Right atrium auricular region (tissue), 2 donors: ENCODE measurements around the gene KCP. TPM values are rescaled to one million over a fixed set of nuclear protein-coding genes. Genes with fewer than 3 reads are reported as not detected.

ENCODE experiments used
- DNase-seq: peaks from one replicate; pipeline ENCODE4 v3.0.0-alpha.2; 2019; ENCODE audit warnings: low spot score
- H3K27ac ChIP-seq, 2 donors: fragments of 200-600 bp; sonication (generic); 1 replicate in 1 of 2; 2 replicates in 1 of 2; pipeline ENCODE4 v1.5.1; 2016 to 2019
- H3K27me3 ChIP-seq, 2 donors: fragments of 200-600 bp; sonication (generic); one replicate each; pipeline versions ENCODE4 v1.5.1 to v1.6.0; 2017 to 2019
- H3K36me3 ChIP-seq: fragments of 200-600 bp; sonication (generic); one replicate; pipeline ENCODE4 v1.5.1; 2016
- H3K4me1 ChIP-seq, 2 donors: fragments of 200-600 bp; sonication (generic); one replicate each; pipeline versions ENCODE4 v1.5.1 to v1.6.0; 2017 to 2019
- H3K4me3 ChIP-seq, 2 donors: fragments of 200-600 bp; sonication (generic); 1 replicate in 1 of 2; 2 replicates in 1 of 2; pipeline ENCODE4 v1.5.1; 2017 to 2019; ENCODE audit warnings: mild to moderate bottlenecking in 1 of 2, moderate library complexity in 1 of 2
- H3K9me3 ChIP-seq, 2 donors: fragments of 200-600 bp; sonication (generic); one replicate each; pipeline ENCODE4 v1.5.1; 2019
- CTCF ChIP-seq, 2 donors: fragments of 200-600 bp; sonication (generic); IDR thresholded peaks; one replicate each; pipeline ENCODE4 v1.5.1; 2019; ENCODE audit warnings: antibody characterized with exemption in 2 of 2
- total RNA-seq, 2 donors: library from RNA; depleted of rRNA; stranded (reverse); fragments of >200 nt; gene quantifications; one replicate each; pipeline ENCODE4 v1.1.0, GENCODE V29; 2016

KCP gene
- total RNA-seq, 2 donors from 2014 or later, result not detected

GRCh38 chr7:128891942-128892269 lies 18.6 kb downstream of the KCP start:
- no peaks in the 10 kb centered on the region for H3K36me3 ChIP-seq
- no peak for DNase-seq
- no peak overlapping the region for H3K4me3 ChIP-seq
- no peak overlapping the region for H3K27ac ChIP-seq
- H3K9me3 ChIP-seq, result no peaks in the 10 kb centered on the region
- H3K27me3 ChIP-seq, result peaks cover 6 to 9% of the 10 kb centered on the region in 2 donors
- no peak for TF ChIP-seq CTCF (IDR thresholded peaks at IDR 0.05)
- peaks cover 0 to 5% of the 10 kb centered on the region in 2 donors for H3K4me1 ChIP-seq

GRCh38 chr7:128891110-128891941 lies 19.2 kb downstream of the KCP start:
- Histone ChIP-seq H3K9me3 (no peaks in the 10 kb centered on the region), H3K27me3 (peaks cover 6 to 9% of the 10 kb centered on the region in 2 donors), H3K4me3 (peak overlapping the region; percentile 6 to 42), H3K4me1 (peaks cover 0 to 5% of the 10 kb centered on the region in 2 donors), H3K36me3 (no peaks in the 10 kb centered on the region), H3K27ac (no peak overlapping the region)
- DNase-seq, result no peak
- TF ChIP-seq CTCF (IDR thresholded peaks at IDR 0.05), result no peak

- Histone ChIP-seq H3K27me3 (peaks cover 6 to 9% of the 10 kb centered on the region in 2 donors), H3K36me3 (no peaks in the 10 kb centered on the region)
These were observed 20.0 kb downstream of the KCP start for GRCh38 chr7:128890306-128891109.

GRCh38 chr7:128889121-128889520 lies 21.4 kb downstream of the KCP start:
- no peak overlapping the region for H3K27ac ChIP-seq
- no peaks in the 10 kb centered on the region for H3K36me3 ChIP-seq
- H3K4me3 ChIP-seq, result no peak overlapping the region
- DNase-seq, result no peak
- peaks cover 6 to 9% of the 10 kb centered on the region in 2 donors for H3K27me3 ChIP-seq
- peaks cover 0 to 5% of the 10 kb centered on the region in 2 donors for H3K4me1 ChIP-seq
- H3K9me3 ChIP-seq, result no peaks in the 10 kb centered on the region
- TF ChIP-seq CTCF (IDR thresholded peaks at IDR 0.05), result no peak

More at GRCh38 chr7:128890306-128891109, 20.0 kb downstream of the KCP start:
- Histone ChIP-seq H3K9me3 (no peaks in the 10 kb centered on the region), H3K27ac (no peak overlapping the region), H3K4me1 (peaks cover 0 to 5% of the 10 kb centered on the region in 2 donors), H3K4me3 (peak overlapping the region; percentile 6 to 42)
- TF ChIP-seq CTCF (IDR thresholded peaks at IDR 0.05), result no peak
- DNase-seq, result no peak

GRCh38 chr7:128888756-128889095 lies 21.8 kb downstream of the KCP start:
- TF ChIP-seq CTCF (IDR thresholded peaks at IDR 0.05), result no peak
- no peak for DNase-seq

More at GRCh38 chr7:128888756-128889095, 21.8 kb downstream of the KCP start:
- Histone ChIP-seq H3K4me3 (no peak overlapping the region), H3K4me1 (peaks cover 0 to 7% of the 10 kb centered on the region in 2 donors), H3K9me3 (no peaks in the 10 kb centered on the region), H3K27ac (no peak overlapping the region), H3K27me3 (peaks cover 6 to 9% of the 10 kb centered on the region in 2 donors), H3K36me3 (no peaks in the 10 kb centered on the region)
